GM18498 (cell line): ENCODE measurements around the gene NDST1.

Experiments
- ATAC-seq: cut with Tn5 transposase; IDR thresholded peaks from one replicate; pipeline ENCODE4 v1.9.1; 2021; ENCODE audit warnings: mild to moderate bottlenecking, moderate library complexity; ENCODE audit not compliant: unreplicated experiment

Gene NDST1

DNA sequence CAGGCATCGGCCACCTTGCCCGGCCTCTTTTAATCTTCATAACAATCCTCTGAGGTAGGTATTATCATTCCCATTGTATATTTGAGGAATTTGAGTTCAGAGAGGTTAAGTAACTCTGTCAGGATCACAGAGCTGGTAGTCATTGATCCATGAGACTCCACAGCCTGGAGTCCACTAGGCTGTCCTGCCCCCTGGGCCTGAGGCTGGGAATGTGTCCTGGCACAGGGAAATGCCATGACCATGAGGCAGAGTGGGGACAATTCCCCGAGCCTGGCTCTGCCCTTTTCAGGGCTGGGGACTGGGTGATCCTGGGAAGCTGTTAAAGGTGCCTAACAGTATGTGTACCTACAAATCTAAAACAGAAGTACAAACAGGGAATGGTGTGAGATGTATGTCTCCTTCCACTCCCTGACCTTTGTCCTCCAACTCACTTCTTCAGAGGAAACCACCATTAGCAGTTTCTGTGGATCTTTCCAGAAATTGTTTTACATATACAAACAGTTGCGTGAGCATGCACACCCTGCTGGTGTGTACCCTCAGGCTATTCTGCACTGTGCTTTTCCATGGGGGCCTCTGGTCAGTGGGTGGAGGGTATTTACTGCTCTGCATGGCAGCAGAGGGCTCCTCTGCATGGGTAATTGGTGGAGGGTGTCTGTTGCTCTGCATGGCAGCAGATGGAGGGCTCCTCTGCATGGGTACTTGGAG is 53.8 kb downstream of the NDST1 start:
- no peak for ATAC-seq

DNA sequence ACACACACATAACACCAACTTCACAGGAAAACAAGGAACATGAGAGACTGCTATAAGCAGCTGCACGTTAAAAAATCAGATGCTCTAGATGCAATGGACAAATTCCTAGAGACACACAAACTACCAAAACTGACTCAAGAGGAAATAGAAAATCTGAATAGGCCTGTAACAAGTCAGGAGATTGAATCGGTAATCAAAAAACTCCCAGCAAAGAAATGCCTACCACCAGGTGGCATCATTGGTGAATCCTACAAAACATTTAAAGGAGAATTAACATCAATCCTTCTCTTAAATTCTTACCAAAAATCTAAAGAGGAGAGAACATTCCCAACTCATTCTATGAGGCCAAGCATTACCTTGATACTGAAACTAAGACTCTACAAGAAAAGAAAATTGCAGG is 54.9 kb downstream of the NDST1 start:
- ATAC-seq = no peak

DNA sequence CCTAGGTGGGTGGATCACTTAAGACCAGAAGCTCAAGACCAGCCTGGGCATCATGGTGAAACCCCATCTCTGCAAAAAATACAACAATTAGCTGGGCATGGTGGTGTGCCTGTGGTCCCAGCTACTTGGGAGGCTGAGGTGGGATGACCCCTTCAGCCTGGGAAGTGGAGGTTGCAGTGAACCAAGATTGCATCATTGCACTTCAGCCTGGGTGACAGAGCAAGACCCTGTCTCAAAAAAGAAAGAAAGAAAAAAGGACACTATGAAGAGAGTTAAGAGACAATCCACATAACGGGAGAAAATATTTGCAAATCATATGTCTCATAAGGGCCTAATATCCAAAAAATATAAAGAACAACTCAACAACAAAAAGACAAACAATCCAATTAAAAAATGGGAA is 57.9 kb downstream of the NDST1 start:
- no peak for ATAC-seq

- ATAC-seq = no peak
Measured at GRCh38 chr5:150567031-150567717, 59.2 kb downstream of the NDST1 start.

GRCh38 chr5:150568663-150569062 is 60.7 kb downstream of the NDST1 start:
- ATAC-seq = no peak

GRCh38 chr5:150570333-150570732 is 62.4 kb downstream of the NDST1 start:
- ATAC-seq = no peak

DNA sequence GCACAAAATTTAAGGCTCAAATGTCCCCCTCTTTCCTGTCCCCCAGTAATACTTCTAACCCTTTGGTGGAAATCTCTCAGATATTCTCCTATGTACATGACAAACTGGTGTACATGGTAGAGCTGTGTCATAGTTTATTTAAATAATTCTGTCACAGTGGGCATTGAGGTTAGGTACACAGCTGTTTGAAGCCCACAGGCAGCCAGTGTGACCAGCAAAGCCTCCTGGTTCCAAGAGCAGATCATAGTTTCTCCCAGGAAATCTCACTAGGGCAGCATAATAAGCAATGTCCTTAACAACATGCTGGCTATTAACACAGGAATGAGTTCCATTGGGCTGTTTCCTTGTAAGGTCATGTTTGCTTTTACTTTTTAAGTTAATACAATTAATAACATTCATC is 63.9 kb downstream of the NDST1 start:
- no peak for ATAC-seq

DNA sequence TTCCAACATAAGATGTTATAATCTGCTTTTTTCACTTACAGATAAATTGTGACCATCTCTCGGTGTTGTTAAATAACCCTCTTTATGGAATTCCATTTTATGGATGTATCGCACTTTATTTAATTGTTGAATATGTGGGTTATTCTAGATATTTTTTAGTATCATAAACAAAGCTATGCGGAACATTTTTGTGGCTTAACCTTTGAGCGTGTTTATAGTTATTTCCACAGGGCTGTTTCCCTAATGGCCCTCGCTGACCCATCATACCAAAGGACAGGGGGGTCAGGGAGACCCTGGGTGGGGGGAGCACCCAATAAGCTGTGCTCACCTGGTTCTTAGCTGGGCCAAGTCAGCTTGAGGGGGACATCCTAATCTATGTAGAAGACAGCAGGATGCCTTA is 65.3 kb downstream of the NDST1 start:
- no peak for ATAC-seq

DNA sequence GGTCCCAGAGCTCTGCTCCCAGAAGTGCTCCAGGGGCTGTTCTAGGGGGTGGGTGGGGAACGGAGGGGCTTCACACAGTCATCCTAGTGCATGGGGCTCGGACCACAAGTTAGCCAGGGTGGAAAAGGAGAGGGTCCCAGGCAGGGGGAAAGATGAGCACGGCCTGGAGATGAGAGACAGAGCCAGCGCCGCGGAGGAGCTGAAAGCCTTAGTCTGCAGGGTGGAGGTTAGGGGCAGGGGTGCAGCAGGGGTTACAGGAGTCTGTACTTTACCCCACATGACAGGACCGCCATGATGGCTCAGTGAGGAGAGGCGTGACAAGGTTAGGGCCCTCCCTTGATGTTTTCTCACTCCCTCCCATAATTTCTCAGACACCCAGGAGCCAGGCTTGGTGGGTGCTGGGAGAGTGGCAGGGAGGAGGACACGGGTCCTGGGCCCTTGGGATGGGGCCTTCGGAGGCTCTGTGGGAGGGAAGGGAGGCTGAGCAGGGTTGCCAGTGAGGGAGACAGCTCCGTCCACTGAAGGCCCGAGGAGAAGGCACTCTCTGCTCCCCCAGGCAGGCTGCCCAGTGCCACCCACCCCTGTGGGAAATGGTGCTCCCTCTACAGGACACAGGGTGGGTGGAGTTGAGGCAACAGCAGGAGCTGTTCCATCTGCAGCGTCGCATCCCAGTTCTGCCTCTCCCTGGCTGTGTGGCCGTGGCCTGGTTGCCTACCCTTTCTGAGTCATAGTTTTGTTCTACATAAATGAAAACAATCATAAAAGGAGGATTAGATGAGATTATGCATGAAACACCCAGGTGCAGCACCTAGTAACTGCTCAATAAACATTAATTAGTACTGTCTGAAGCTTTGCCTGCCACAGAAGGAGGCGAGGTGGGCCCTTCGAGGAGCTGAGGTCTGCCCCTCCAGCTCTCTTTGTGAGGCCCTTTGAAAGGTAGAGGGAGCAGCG is 66.2 kb downstream of the NDST1 start:
- ATAC-seq = no peak

- no peak for ATAC-seq
Measured at GRCh38 chr5:150574818-150575547, 67.1 kb downstream of the NDST1 start.

GRCh38 chr5:150575745-150576448 is 68.0 kb downstream of the NDST1 start:
- no peak for ATAC-seq

- no peak for ATAC-seq
Measured at GRCh38 chr5:150576449-150576949, 68.6 kb downstream of the NDST1 start.

- no peak for ATAC-seq
Measured at GRCh38 chr5:150577378-150578139, 69.6 kb downstream of the NDST1 start.

DNA sequence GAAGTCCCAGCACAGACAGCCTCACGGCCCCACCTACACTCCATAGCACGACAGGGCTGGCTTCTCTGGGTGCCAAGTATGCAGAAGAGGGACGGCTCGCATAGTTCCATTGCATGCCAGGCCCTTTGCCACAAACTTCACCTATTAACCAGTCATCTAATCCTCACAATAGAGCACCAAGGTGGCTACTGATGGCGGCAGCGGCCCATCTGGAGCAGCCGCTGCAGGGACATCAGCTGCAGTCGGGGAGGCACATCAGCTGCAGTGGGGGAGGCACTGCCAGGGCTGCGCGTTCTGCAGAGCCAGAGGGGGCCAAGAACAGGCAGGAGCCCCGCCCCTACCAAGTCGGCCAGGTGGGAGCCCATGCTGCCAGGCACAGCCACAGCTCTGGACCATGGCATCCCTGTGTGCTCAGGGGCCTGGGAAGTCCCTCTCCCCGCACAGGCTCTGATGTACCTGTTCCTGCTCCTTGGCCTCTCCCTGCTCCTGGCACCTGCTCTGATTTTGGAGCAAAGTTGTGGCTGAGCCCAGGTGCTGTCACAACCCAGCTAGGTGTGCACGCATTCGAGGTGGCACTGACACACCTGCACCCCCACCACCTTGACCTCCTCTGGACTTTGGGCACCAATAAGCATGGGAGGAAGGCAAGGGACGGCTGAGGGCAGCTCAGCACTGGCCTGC is 71.0 kb downstream of the NDST1 start:
- no peak for ATAC-seq

GRCh38 chr5:150579462-150580400 is 71.8 kb downstream of the NDST1 start:
- ATAC-seq = no peak

- ATAC-seq = no peak
Measured at GRCh38 chr5:150580917-150581316, 73.0 kb downstream of the NDST1 start.

DNA sequence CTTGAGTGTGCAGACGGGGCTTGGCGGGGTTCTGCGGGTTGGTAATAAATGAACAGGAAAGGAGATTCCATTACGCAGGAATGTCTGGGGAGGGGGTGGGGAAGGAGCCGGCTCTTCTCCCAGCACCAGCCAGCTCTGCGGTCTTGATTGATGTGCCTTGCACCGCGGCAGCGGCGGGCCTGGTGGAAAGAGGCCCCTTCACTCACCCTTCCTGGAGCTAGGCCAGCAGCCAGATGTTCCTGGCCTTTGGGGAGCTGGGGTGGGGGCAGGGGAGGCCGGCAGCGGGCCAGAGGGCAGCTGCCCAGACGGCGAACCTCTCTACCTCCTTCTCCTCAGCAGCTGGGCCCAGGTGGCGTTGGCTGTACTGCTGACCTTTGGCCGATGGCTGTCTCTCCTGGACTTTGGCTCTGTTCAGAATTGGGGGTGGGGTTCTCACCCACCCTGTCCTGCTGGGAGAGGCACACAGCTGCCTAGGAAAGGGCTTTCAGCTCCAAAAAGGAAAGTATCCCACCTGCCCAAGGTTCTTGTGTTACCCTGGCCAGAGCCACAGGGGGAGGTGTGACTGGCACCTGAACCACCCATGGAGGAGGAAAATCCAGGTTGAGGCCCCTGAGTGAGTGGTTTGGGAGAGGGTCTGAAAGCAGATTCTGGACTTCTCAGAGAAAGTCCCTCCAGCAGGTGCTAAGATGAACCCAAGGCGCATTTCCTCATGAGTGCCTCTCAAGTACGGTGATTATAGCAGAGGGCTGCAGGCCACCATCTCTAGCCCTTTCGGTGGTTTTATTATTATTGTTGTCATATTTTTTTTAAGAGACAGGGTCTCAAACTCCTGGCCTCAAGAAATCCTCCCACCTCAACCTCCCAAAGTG is 74.5 kb downstream of the NDST1 start:
- no peak for ATAC-seq
